H1 (cell line): ENCODE measurements around the gene NDUFA13. TPM values are rescaled to one million over a fixed set of nuclear protein-coding genes. Genes with fewer than 3 reads are reported as not detected.
A peak's percentile ranks its signal among the peaks of the same experiment; 100 is the strongest.

Source experiments
- CTCF ChIA-PET: fragments of 300-600 bp; sonication (Branson Sonifier 250); formaldehyde crosslinking; loops from one replicate; lab custom pipeline; 2021; ENCODE audit not compliant: partially characterized antibody; lab: Charles Lee
- POLR2A ChIA-PET: fragments of 300-600 bp; sonication (Branson Sonifier 250); formaldehyde crosslinking; loops from one replicate; lab custom pipeline; 2021; ENCODE audit warnings: inconsistent platforms; ENCODE audit not compliant: partially characterized antibody; lab: Charles Lee
- DNase-seq, 2 experiments: peaks; one replicate each; pipeline versions ENCODE4 v3.0.0 to v3.0.0-alpha.2; 2010 to 2022; ENCODE audit warnings: low spot score in 2 of 2, low read depth in 1 of 2, mixed read lengths in 1 of 2
- FAIRE-seq: peaks from 2 replicates; lab custom pipeline; 2011; peaks lifted over from hg19 to GRCh38; lab: Jason Lieb, UNC
- H2AFZ ChIP-seq: 2 replicates; pipeline ENCODE4 v1.8.1; 2012; ENCODE audit warnings: low read length, inconsistent platforms
- H2AK5ac ChIP-seq: 2 replicates; pipeline ENCODE4 v1.6.1; 2013; ENCODE audit warnings: low read depth, low read length
- H2BK120ac ChIP-seq: replicated peaks from 2 replicates; pipeline ENCODE3; 2013; ENCODE audit warnings: low read depth, low read length, inconsistent platforms
- H2BK12ac ChIP-seq: 2 replicates; pipeline ENCODE4 v1.6.1; 2013; ENCODE audit warnings: low read depth, low read length
- H2BK15ac ChIP-seq: 2 replicates; pipeline ENCODE4 v1.6.1; 2013; ENCODE audit warnings: low read length
- H2BK20ac ChIP-seq: 2 replicates; pipeline ENCODE4 v1.6.1; 2013; ENCODE audit warnings: low read length
- H2BK5ac ChIP-seq: 2 replicates; pipeline ENCODE4 v1.6.1; 2013; ENCODE audit warnings: low read depth, low read length
- H3K14ac ChIP-seq: 2 replicates; pipeline ENCODE4 v1.6.1; 2013; ENCODE audit warnings: inconsistent platforms; ENCODE audit not compliant: insufficient read length
- H3K18ac ChIP-seq: 2 replicates; pipeline ENCODE4 v1.6.1; 2013; ENCODE audit warnings: low read length; ENCODE audit errors: extremely low read depth
- H3K23ac ChIP-seq: 2 replicates; pipeline ENCODE4 v1.6.1; 2013; ENCODE audit warnings: inconsistent platforms; ENCODE audit not compliant: insufficient read length
- H3K23me2 ChIP-seq: 2 replicates; pipeline ENCODE4 v1.6.1; 2013; ENCODE audit warnings: low read depth, low read length
- H3K27ac ChIP-seq: 2 replicates; pipeline ENCODE4 v1.6.1; 2011; ENCODE audit warnings: low read depth, low read length, inconsistent platforms
- H3K27me3 ChIP-seq, 4 experiments: replicated peaks in 1 of 4; 1 replicate in 1 of 4; 2 replicates in 3 of 4; pipeline versions ENCODE4 v1.6.1 to v1.8.1; 2011 to 2013; ENCODE audit warnings: low read length in 3 of 4, mild to moderate bottlenecking in 3 of 4, inconsistent platforms in 2 of 4, mixed read lengths in 2 of 4, moderate library complexity in 1 of 4; ENCODE audit not compliant: control insufficient read depth in 3 of 4, insufficient read depth in 3 of 4; ENCODE audit errors: extremely low read depth in 1 of 4
- H3K36me3 ChIP-seq, 4 experiments: 2 replicates each; pipeline versions ENCODE4 v1.6.1 to v1.8.1; 2011 to 2013; ENCODE audit warnings: mild to moderate bottlenecking in 4 of 4, low read length in 3 of 4, moderate library complexity in 2 of 4, control low read depth in 1 of 4, inconsistent platforms in 1 of 4; ENCODE audit not compliant: insufficient read depth in 4 of 4, control insufficient read depth in 2 of 4
- H3K4ac ChIP-seq: replicated peaks from 2 replicates; pipeline ENCODE3; 2013; ENCODE audit warnings: low read length, low read depth, mixed read lengths, inconsistent platforms; ENCODE audit not compliant: insufficient read length
- H3K4me1 ChIP-seq, 4 experiments: replicated peaks in 1 of 4; 1 replicate in 1 of 4; 2 replicates in 3 of 4; pipeline versions ENCODE4 v1.6.1 to v1.8.1; 2011 to 2013; ENCODE audit warnings: low read length in 3 of 4, inconsistent platforms in 2 of 4, mixed read lengths in 1 of 4; ENCODE audit not compliant: insufficient read depth in 4 of 4, control insufficient read depth in 3 of 4
- H3K4me2 ChIP-seq, 2 experiments: 2 replicates each; pipeline versions ENCODE4 v1.6.1 to v1.8.1; 2011 to 2013; ENCODE audit warnings: low read depth in 2 of 2, low read length in 2 of 2, control low read depth in 1 of 2, inconsistent platforms in 1 of 2, mild to moderate bottlenecking in 1 of 2; ENCODE audit not compliant: insufficient read depth in 1 of 2
- H3K4me3 ChIP-seq, 4 experiments: fragments of 200-600, 300-600 bp in 1 of 4; sonication (generic), shearing (Covaris generic), sonication (Bioruptor Twin) in 1 of 4; 2 replicates each; pipeline versions ENCODE4 v1.5.1 to v1.8.1; 2011 to 2016; ENCODE audit warnings: low read length in 4 of 4, low read depth in 3 of 4, control low read depth in 2 of 4, inconsistent platforms in 2 of 4, mild to moderate bottlenecking in 2 of 4, mixed read lengths in 1 of 4, moderate library complexity in 1 of 4; ENCODE audit not compliant: insufficient read depth in 2 of 4; ENCODE audit errors: extremely low read depth in 1 of 4
- H3K56ac ChIP-seq: replicated peaks from 2 replicates; pipeline ENCODE3; 2013; ENCODE audit warnings: low read depth, mild to moderate bottlenecking, mixed read lengths, low read length, inconsistent platforms; ENCODE audit not compliant: insufficient read length
- H3K79me1 ChIP-seq: 2 replicates; pipeline ENCODE4 v1.6.1; 2013; ENCODE audit warnings: low read depth, low read length, control low read depth
- H3K79me2 ChIP-seq, 2 experiments: 2 replicates each; pipeline versions ENCODE4 v1.6.1 to v1.8.1; 2012 to 2013; ENCODE audit warnings: low read length in 2 of 2, mild to moderate bottlenecking in 2 of 2, inconsistent platforms in 1 of 2; ENCODE audit not compliant: insufficient read depth in 2 of 2, control insufficient read depth in 1 of 2
- H3K9ac ChIP-seq, 4 experiments: replicated peaks in 1 of 4; 1 replicate in 1 of 4; 2 replicates in 3 of 4; pipeline versions ENCODE4 v1.6.1 to v1.8.1; 2011 to 2013; ENCODE audit warnings: low read depth in 3 of 4, low read length in 3 of 4, control low read depth in 2 of 4, mild to moderate bottlenecking in 2 of 4, moderate library complexity in 2 of 4, inconsistent platforms in 1 of 4; ENCODE audit errors: extremely low read depth in 1 of 4
- H3K9me3 ChIP-seq, 2 experiments: 2 replicates each; pipeline versions ENCODE4 v1.6.1 to v1.8.1; 2012 to 2013; ENCODE audit warnings: mild to moderate bottlenecking in 2 of 2, moderate library complexity in 2 of 2, control low read depth in 1 of 2, inconsistent platforms in 1 of 2, low read depth in 1 of 2, low read length in 1 of 2, mixed read lengths in 1 of 2; ENCODE audit not compliant: insufficient read depth in 2 of 2
- H4K20me1 ChIP-seq, 2 experiments: replicated peaks in 1 of 2; 2 replicates each; pipeline versions ENCODE3 to v1.8.1; 2011 to 2013; ENCODE audit warnings: inconsistent platforms in 2 of 2, low read length in 2 of 2, mild to moderate bottlenecking in 1 of 2; ENCODE audit not compliant: insufficient read depth in 2 of 2, control insufficient read depth in 1 of 2
- H4K5ac ChIP-seq: 2 replicates; pipeline ENCODE4 v1.6.1; 2013; ENCODE audit warnings: low read length, low read depth, mixed read lengths, inconsistent platforms; ENCODE audit not compliant: insufficient read length
- H4K8ac ChIP-seq: 2 replicates; pipeline ENCODE4 v1.8.0; 2013; ENCODE audit warnings: mild to moderate bottlenecking, moderate library complexity, low read length, inconsistent platforms; ENCODE audit not compliant: insufficient read depth; ENCODE audit errors: extremely low read depth
- H4K91ac ChIP-seq: replicated peaks from 2 replicates; pipeline ENCODE3; 2013; ENCODE audit warnings: low read length, mixed read lengths, inconsistent platforms; ENCODE audit not compliant: insufficient read length
- BACH1 ChIP-seq: IDR thresholded peaks from 2 replicates; pipeline ENCODE4 v1.6.1; 2012; ENCODE audit warnings: low read length, improper control_type of control experiment
- CBX8 ChIP-seq: fragments of 300-800, 300-1000 bp; sonication (generic); IDR thresholded peaks from 2 replicates; pipeline ENCODE4 v1.7.1; 2016; ENCODE audit warnings: low read depth, low read length, borderline replicate concordance
- KDM5A ChIP-seq: fragments of 200-600 bp; IDR thresholded peaks from 2 replicates; pipeline ENCODE4 v1.7.1; 2012; ENCODE audit warnings: mild to moderate bottlenecking, low read length, inconsistent platforms, mixed read lengths
- MAX ChIP-seq: IDR thresholded peaks from 2 replicates; pipeline ENCODE4 v1.6.1; 2012; ENCODE audit warnings: inconsistent platforms
- POLR2A ChIP-seq, 2 experiments: IDR thresholded peaks; 1 replicate in 1 of 2; 2 replicates in 1 of 2; pipeline ENCODE4 v1.6.1; 2011; ENCODE audit warnings: low read depth in 2 of 2, low read length in 2 of 2, mild to moderate bottlenecking in 2 of 2; ENCODE audit errors: control extremely low read depth in 1 of 2
- RNF2 ChIP-seq: fragments of 200-900, 300-1000 bp; sonication (generic); IDR thresholded peaks from 2 replicates; pipeline ENCODE4 v1.7.1; 2016; ENCODE audit warnings: borderline replicate concordance, low read depth, mild to moderate bottlenecking, antibody characterized with exemption, low read length; ENCODE audit not compliant: poor library complexity, severe bottlenecking; ENCODE audit errors: missing control alignments
- SIRT6 ChIP-seq: IDR thresholded peaks from one replicate; pipeline ENCODE4 v1.7.1; 2012; ENCODE audit warnings: low read length, inconsistent platforms
- SP2 ChIP-seq: IDR thresholded peaks from 2 replicates; pipeline ENCODE4 v1.6.1; 2012; ENCODE audit warnings: mild to moderate bottlenecking, low read length, inconsistent platforms
- SRF ChIP-seq: IDR thresholded peaks from 2 replicates; pipeline ENCODE4 v1.6.1; 2011; ENCODE audit warnings: mild to moderate bottlenecking, low read depth, low read length, moderate library complexity
- ZNF274 ChIP-seq: IDR thresholded peaks from 2 replicates; pipeline ENCODE4 v1.7.0; 2012; ENCODE audit warnings: low read length, borderline replicate concordance; ENCODE audit errors: extremely low read depth
- WGBS, 2 experiments: shearing (Covaris generic) in 1 of 2; methylation state at CpG; one replicate each; pipeline versions ENCODE4 v1.1.6 to v1.1.7; 2013 to 2015; ENCODE audit warnings: low lambda C conversion rate in 2 of 2, mixed read lengths in 2 of 2, inconsistent platforms in 1 of 2, low coverage in 1 of 2, missing lambda C conversion rate in 1 of 2; ENCODE audit not compliant: insufficient replicate concordance in 2 of 2, insufficient coverage in 1 of 2, insufficient read length in 1 of 2; ENCODE audit errors: extremely low coverage in 1 of 2, missing lambda C conversion rate in 1 of 2; 5-methylcytosine and 5-hydroxymethylcytosine counted together
- polyA plus RNA-seq, 7 experiments: library from polyadenylated mRNA; depleted of rRNA in 3 of 7; stranded (reverse) in 5 of 7; unstranded in 2 of 7; fragments of >200 nt in 5 of 7; fragments of 200-250 nt in 2 of 7; gene quantifications; 1 replicate in 5 of 7; 2 replicates in 1 of 7; 4 replicates in 1 of 7; pipeline versions ENCODE4 v1.2.1 to v1.2.3, GENCODE V29; 2011 to 2013; ENCODE audit warnings: missing spikeins in 2 of 7, mixed read lengths in 2 of 7
- total RNA-seq: library from RNA; stranded (reverse); fragmentation: NEBNext Ultra II Directional; extraction: Animal tissue kit (Norgen Biotek cat#: 25700); gene quantifications from 2 replicates; pipeline ENCODE4 v1.2.1, GENCODE V29; 2021

The NDUFA13 gene
- total and polyA plus RNA-seq, 2 of the 8 experiments (the other 6 are each of a cell fraction or from before 2014, with no cell fraction given): 413 to 1,105 TPM

- Histone ChIP-seq H3K36me3 (no peaks in the 10 kb centered on the region), H3K4me3 (no peak overlapping the region), H4K5ac (no peak overlapping the region), H3K14ac (no peak overlapping the region), H4K91ac (no peak overlapping the region), H3K27me3 (no peaks in the 10 kb centered on the region; a peak in 1 of 7 replicates), H3K4me1 (no peaks in the 10 kb centered on the region; a peak in 3 of 7 replicates), H3K9me3 (no peaks in the 10 kb centered on the region), H3K9ac (no peak overlapping the region), H3K79me1 (0 out of 2 replicates have a peak, but pooled peaks cover 2% of the 10 kb centered on the region), H4K20me1 (no peaks in the 10 kb centered on the region), H3K27ac (no peak overlapping the region), H2BK120ac (no peak overlapping the region), H2BK5ac (no peak overlapping the region), H4K8ac (peak overlapping the region; percentile 43), H3K79me2 (no peaks in the 10 kb centered on the region), H3K56ac (no peak overlapping the region), H3K4me2 (no peak overlapping the region), H2BK12ac (no peak overlapping the region), H2AK5ac (no peak overlapping the region), H3K23ac (no peak overlapping the region), H3K4ac (no peak overlapping the region), H3K23me2 (no peaks in the 10 kb centered on the region), H2AFZ (no peak overlapping the region), H2BK15ac (no peak overlapping the region), H2BK20ac (no peak overlapping the region), H3K18ac (no peak overlapping the region)
- FAIRE-seq (no peak), DNase-seq (no peak)
- WGBS, 2 experiments: 86% methylated on average over 14 of the region's 14 CpGs; no CpG with 5 or more reads in 1 of the 2 experiments
- POLR2A ChIA-PET: interaction anchor here (1.0 to 2.2 kb wide), 8 partner anchors 9 to 181 kb away, joined by 3 to 11 read pairs (median 4); partner anchors contain the start of genes YJEFN3 and ZNF14
- CTCF ChIA-PET: interaction anchor here (0.6 to 15.7 kb wide), 14 partner anchors 8 to 145 kb away, joined by 3 to 223 read pairs (median 14); partner anchors contain the start of genes CILP2, GMIP and YJEFN3
- TF ChIP-seq ZNF274 (no peak), KDM5A (no peak), BACH1 (no peak), CBX8 (no peak), RNF2 (no peak), SRF (no peak), MAX (no peak), SP2 (no peak), POLR2A (IDR thresholded peaks at IDR 0.05; ENCODE audit: control extremely low read depth in 1 of 2, low read depth in 2 of 2, low read length in 2 of 2) (no peak), SIRT6 (no peak)
Observed at GRCh38 chr19:19551853-19552192, 35.8 kb downstream of the NDUFA13 start.
